Ascending aorta (tissue), 2 donors: ENCODE measurements around the gene GLDC. TPM values are rescaled to one million over a fixed set of nuclear protein-coding genes. Genes with fewer than 3 reads are reported as not detected.

Source experiments
- DNase-seq, 2 donors: peaks; one replicate each; pipeline ENCODE4 v3.0.0-alpha.2; 2019; ENCODE audit warnings: low spot score in 2 of 2
- H3K27ac ChIP-seq, 2 donors: fragments of 200-600 bp; sonication (generic); one replicate each; pipeline ENCODE4 v1.5.1; 2016 to 2017; ENCODE audit warnings: mild to moderate bottlenecking in 1 of 2
- H3K27me3 ChIP-seq: fragments of 200-600 bp; sonication (generic); one replicate; pipeline ENCODE4 v1.5.1; 2017
- H3K36me3 ChIP-seq, 2 donors: fragments of 200-600 bp; sonication (generic); one replicate each; pipeline ENCODE4 v1.5.1; 2016
- H3K4me1 ChIP-seq, 2 donors: fragments of 200-600 bp; sonication (generic); one replicate each; pipeline ENCODE4 v1.5.1; 2016 to 2017; ENCODE audit warnings: mild to moderate bottlenecking in 1 of 2
- H3K4me3 ChIP-seq, 2 donors: fragments of 200-600 bp; sonication (generic); one replicate each; pipeline ENCODE4 v1.5.1; 2016 to 2017; ENCODE audit warnings: mild to moderate bottlenecking in 1 of 2
- H3K9me3 ChIP-seq, 2 donors: fragments of 200-600 bp; sonication (generic); one replicate each; pipeline ENCODE4 v1.5.1; 2016
- CTCF ChIP-seq, 3 experiments: fragments of 200-600 bp in 2 of 3; fragments of 450-650 bp in 1 of 3; sonication (generic) in 2 of 3; IDR thresholded peaks; one replicate each; pipeline ENCODE4 v1.5.1; 2016 to 2019; ENCODE audit warnings: antibody characterized with exemption in 3 of 3, mild to moderate bottlenecking in 1 of 3, moderate library complexity in 1 of 3
- intact Hi-C: fragments of 100-400 bp; cut with DNase I; formaldehyde crosslinking; loops from one replicate; pipeline ENCODE4 v1.15.1; 2023
- total RNA-seq: library from RNA; depleted of rRNA; stranded (reverse); fragments of >200 nt; gene quantifications from one replicate; pipeline ENCODE4 v1.1.0, GENCODE V29; 2016

GLDC gene
- total RNA-seq, 1 donor from 2014 or later: 0.64 TPM

DNA sequence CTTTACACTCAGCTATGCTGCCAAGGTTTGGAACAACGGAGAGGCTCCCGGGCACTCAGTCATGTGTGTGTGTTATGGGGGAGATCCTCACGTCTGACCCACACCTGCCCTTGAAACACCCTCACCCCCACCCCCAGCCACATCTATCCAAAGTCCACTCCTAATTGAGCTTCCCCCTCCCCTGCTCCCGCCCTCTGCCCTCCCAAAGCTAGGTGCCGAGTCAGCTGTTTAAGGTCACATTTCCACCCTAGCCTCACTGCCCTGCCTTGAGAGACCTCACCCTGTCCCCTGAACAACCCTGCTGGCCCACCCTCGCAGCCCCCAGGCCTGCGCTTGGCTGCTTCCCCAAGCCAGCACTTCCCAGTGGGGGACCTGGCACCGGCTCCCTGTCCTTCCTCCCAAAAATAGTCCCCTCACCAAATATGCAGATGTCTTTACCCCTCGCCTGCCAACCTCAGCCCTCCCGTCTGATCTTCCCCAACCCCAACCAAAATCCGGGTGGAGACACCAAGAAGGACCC lies 36.0 kb downstream of the GLDC start:
- Histone ChIP-seq H3K36me3 (no peaks in the 10 kb centered on the region), H3K4me1 (no peaks in the 10 kb centered on the region), H3K4me3 (no peak overlapping the region), H3K9me3 (no peaks in the 10 kb centered on the region), H3K27me3 (no peaks in the 10 kb centered on the region), H3K27ac (no peak overlapping the region)
- DNase-seq: no peak
- intact Hi-C loops: no loop called here
- no peak for TF ChIP-seq CTCF (IDR thresholded peaks at IDR 0.05)

DNA sequence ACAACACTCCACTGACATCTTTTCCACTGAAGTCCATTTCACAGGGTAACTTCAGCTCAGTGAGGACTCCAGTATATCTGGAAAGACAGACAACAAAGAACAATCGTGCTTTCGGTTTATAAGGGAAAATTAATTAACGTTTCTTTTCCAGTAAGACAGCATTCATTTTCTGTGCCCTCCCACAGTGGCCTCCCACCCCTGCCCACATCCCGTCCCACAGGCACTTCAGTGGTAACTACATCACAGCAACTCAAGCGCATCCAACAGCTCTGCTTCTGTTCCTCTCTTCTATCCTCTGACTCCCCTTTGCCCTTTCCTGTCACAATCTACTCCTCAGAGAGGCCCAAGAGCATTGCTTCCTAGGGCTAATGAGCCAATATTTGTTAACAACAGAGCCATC lies 40.3 kb downstream of the GLDC start:
- TF ChIP-seq CTCF (IDR thresholded peaks at IDR 0.05): no peak
- H3K9me3 ChIP-seq: no peaks in the 10 kb centered on the region
- intact Hi-C loops: no loop called here
- H3K4me1 ChIP-seq: no peaks in the 10 kb centered on the region
- no peaks in the 10 kb centered on the region for H3K36me3 ChIP-seq
- no peaks in the 10 kb centered on the region for H3K27me3 ChIP-seq
- no peak for DNase-seq
- H3K4me3 ChIP-seq: no peak overlapping the region
- H3K27ac ChIP-seq: no peak overlapping the region

DNA sequence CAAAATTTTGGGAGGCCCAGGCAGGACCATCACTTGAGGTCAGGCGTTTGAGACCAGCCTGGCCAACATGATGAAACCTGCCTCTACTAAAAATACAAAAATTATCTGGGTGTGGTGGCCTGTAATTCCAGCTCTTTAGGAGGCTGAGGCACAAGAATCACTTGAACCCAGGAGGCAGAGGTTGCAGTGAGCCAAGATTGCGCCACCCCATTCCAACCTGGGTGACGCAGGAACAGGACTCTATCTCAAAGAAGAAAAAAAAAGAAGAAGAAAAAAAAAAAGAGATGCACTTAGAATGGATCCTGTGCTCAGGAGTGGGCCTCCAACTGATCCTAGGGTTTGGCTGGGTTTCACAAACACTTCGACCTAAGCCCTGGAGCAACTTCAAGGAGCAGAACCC lies 45.1 kb downstream of the GLDC start:
- Histone ChIP-seq H3K27me3 (no peaks in the 10 kb centered on the region), H3K27ac (no peak overlapping the region), H3K4me3 (no peak overlapping the region), H3K9me3 (no peaks in the 10 kb centered on the region), H3K36me3 (no peaks in the 10 kb centered on the region), H3K4me1 (no peaks in the 10 kb centered on the region)
- no peak for DNase-seq
- intact Hi-C loops: no loop called here
- TF ChIP-seq CTCF (IDR thresholded peaks at IDR 0.05): no peak

GRCh38 chr9:6600006-6600405 lies 45.5 kb downstream of the GLDC start:
- Histone ChIP-seq H3K4me1 (no peaks in the 10 kb centered on the region), H3K9me3 (no peaks in the 10 kb centered on the region), H3K27ac (no peak overlapping the region), H3K36me3 (no peaks in the 10 kb centered on the region), H3K4me3 (no peak overlapping the region), H3K27me3 (no peaks in the 10 kb centered on the region)
- intact Hi-C loops: no loop called here
- no peak for TF ChIP-seq CTCF (IDR thresholded peaks at IDR 0.05)
- no peak for DNase-seq

GRCh38 chr9:6598249-6598725 lies 47.2 kb downstream of the GLDC start:
- no peak overlapping the region for H3K27ac ChIP-seq
- H3K27me3 ChIP-seq: no peaks in the 10 kb centered on the region
- TF ChIP-seq CTCF (IDR thresholded peaks at IDR 0.05): no peak
- intact Hi-C loops: no loop called here
- H3K4me3 ChIP-seq: no peak overlapping the region
- H3K4me1 ChIP-seq: no peaks in the 10 kb centered on the region
- no peaks in the 10 kb centered on the region for H3K9me3 ChIP-seq
- DNase-seq: no peak
- no peaks in the 10 kb centered on the region for H3K36me3 ChIP-seq

- Histone ChIP-seq H3K4me3 (no peak overlapping the region), H3K27me3 (no peaks in the 10 kb centered on the region), H3K4me1 (no peaks in the 10 kb centered on the region), H3K9me3 (no peaks in the 10 kb centered on the region), H3K36me3 (no peaks in the 10 kb centered on the region), H3K27ac (no peak overlapping the region)
- TF ChIP-seq CTCF (IDR thresholded peaks at IDR 0.05): no peak
- no peak for DNase-seq
- intact Hi-C loops: no loop called here
Observed at GRCh38 chr9:6592791-6593190, 52.7 kb downstream of the GLDC start.
